ENCODE data around the gene UBE3B.
A peak's percentile ranks its signal among the peaks of the same experiment; 100 is the strongest.

The UBE3B gene

GRCh38 chr12:109475993-109476806, 1.2 kb upstream of the UBE3B start:
- peak in 1 of 2 donors; percentile 7 for DNase-seq

DNA sequence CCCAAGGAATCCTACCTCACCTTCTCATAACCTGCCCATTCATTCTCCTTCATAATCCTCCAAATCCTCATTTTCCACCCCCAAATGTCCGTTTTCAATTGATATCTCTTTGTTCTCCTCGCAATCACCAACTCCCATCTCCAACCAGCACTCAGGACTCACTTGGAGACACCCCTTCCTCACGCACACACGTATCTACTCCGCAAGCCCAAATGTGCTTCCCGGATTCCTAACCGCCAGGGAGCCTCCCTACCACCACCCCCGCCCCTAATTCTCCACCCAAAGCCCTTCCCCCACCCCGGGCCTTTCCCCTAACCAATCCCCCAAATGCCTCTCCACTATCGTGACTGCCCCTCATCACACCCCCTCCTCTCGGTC, 638 bp upstream of the UBE3B start:
- no peak for DNase-seq

DNA sequence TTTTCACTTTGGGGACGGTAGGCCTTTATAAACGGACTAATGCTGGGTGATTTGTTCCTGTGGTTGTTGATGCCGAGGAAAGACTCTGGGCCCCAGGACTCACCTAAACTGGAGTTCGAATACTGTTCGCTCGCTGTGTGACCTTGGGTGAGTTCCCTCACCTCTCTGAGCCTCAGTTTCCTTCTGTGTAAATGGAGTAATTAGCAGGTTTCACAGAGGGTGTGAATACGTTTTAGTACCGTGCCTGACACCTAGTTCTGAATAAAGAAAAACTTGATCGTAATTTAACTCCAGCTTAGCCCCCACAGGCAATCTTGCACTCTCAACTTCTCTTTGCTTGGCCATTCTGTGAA, 505 bp downstream of the UBE3B start:
- no peak for DNase-seq

- no peak for DNase-seq
Observed at GRCh38 chr12:109479761-109480160, 2.3 kb downstream of the UBE3B start.

DNA sequence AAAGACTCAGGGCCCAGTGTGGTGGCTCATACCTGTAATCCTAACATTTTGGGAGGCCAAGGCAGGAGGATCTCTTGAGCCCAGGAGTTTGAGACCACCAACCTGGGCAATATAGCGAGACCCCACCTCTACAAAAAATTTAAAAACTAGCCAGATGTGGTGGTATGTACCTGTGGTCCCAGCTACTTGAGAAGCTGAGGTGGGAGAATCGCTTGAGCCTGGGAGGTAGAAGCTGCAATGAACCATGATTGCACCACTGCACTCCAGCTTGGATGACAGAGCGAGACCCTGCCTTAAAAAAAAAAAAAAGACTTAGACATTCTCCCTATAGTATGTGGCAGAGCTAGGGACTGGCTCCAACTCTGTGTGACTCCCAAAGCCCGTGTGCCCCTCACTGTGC, 2.9 kb downstream of the UBE3B start:
- no peak for DNase-seq

DNA sequence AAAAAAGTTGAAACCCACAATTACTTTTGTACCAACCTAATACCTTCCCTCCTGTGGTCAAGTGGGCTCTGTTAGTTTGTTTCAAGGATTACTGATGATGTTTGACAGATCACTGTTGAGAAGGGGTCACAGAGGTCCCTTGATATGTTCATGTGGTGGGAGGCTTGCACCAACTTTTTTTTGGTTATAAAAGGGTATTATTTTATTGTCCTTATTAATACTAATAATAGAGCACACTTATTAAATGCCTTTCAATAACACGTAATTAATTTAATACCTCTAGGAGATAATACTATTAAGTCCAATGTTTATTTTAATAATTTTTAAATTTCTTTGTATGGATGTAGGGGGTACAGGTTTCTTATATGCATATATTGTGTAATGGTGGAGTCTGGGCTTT, 4.4 kb downstream of the UBE3B start:
- DNase-seq = no peak

- DNase-seq = no peak
Observed at GRCh38 chr12:109482491-109482890, 5.1 kb downstream of the UBE3B start.

GRCh38 chr12:109482894-109483293, 5.5 kb downstream of the UBE3B start:
- no peak for DNase-seq

DNA sequence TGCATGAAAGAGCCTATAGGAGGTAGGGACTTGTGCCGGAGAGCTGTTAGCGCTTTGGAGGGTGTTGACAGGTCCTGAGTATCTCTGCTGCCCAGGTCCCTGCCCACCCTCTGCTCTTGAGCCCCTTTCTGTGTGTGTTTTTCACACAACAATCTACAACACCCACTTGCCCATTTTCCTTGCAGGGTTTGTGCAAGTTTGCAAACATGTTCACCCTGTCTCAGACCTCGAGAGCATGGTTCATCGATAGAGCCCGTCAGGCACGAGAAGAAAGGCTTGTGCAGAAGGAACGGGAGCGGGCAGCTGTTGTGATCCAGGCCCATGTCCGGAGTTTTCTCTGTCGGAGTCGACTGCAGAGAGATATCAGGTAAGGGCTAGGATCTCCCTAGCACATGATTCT, 5.9 kb downstream of the UBE3B start:
- DNase-seq = no peak

- DNase-seq = no peak
Observed at GRCh38 chr12:109485201-109485600, 7.8 kb downstream of the UBE3B start.

- no peak for DNase-seq
Observed at GRCh38 chr12:109487181-109488050, 10.0 kb downstream of the UBE3B start.

DNA sequence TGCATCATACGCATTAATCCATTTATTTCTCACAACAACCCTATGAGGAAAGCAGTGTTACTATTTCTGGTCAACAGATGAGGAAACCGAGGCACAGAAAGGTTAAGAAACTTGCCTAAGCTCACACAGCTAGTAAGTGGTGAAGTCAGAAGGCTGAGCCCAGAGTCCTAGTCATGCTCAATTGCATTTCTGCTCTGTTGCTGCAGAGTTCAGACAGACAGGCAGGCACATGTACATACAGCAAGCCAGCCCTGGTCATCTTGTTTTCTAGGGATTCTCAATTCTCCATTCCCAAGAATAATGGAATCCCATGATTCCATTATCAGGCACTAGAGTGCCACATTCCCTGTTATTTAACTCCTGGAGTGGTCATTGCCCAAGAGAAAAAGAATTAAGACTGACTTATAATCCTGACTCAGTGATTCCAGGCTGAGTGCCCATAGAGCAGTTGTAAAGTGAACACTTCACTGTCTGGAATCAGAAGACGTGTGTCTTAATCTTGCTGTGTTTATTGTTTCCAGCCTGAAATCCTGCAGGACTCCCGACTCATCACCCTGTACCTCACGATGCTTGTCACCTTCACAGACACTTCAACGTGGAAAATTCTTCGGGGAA, 10.7 kb downstream of the UBE3B start:
- DNase-seq = no peak

DNA sequence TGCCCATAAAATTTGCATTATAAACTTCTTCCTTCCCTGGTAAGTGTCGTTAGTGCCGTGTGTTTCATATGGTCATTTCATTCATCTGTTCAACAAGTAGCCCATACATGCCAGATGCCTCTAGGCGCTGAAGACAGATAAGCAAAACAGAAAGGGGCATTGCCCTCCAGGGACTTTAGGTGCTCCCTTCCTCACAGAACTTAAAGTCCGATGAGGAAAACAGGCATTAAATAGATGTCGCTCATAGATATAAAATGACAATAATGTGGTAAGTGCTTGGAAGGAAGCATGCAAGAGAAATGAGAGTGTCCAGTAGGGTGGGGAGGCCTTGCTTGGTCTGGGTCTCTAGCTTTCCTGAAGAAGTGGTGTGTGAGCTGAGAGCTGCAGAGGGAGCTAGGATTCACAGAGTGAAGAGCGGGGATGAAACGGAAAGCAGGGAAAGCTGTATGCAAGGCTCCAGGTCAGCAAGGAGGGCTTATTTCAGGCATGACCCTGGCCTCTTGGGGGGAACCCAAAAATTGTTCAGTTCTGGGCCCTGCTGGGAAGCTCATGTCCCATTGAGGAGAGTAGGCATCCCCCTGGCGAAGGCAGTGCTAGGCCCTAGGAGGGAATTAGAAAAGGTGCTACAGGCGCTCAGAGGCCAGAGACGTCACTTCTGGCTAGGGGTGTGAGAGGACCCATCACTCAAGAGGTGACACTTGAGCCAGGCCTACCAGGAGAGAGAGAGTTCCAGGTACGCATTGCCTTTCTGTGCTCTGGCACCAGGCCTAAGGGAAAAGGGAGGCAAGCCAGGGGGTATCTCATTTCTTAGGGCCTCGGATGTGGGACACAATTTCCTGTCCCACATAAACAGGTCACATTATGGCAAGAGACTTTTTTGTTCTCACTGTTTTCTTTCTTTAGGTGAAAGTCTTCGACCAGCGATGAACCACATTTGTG, 11.9 kb downstream of the UBE3B start:
- DNase-seq = no peak

DNA sequence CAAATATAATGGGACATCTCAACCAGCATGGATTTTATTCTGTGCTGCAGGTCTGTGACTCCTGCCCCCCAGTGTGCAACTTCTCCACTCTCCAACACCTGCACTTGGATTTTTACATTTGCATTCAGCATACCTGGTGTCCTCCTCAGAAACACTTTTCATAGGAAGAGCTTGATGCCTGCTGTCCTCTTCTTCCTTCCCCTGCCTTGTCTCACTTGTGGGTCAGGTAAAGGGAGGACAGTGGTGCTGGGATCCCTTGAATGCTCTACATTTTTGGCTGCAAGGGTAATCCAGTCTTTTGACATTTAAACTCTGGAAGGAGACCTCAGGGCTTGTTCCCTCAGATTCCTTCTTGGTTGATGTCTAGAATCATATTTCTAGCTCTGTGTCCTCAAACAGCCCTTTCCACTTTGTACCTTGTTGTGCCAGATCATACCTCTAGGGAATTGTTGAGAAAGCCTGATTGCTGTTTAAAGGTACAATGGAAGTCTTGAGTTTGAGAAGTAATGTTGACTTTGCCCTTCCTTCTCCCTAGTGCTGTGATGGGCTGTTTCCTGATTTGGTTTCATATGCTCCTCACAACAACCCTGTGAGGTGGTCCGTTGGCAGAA, 12.6 kb downstream of the UBE3B start:
- no peak for DNase-seq

DNA sequence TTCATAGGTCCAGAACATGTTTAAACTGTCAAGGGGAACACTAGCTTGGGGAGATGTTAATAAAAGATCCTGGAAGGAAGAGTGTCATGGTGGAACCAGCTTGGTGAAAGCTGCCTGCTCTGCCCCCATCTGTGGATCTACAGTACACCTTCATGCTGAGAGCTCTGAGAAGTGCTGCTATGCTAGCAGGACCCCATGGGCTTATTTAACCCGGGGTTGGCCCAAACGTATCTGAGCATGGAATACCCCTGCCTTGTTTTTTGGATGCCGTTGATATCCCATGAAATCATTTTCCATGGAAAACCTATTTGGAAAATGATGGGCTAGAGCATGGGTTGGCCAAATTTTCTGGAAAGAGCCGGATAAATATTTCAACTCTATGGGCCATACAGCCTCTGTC, 14.2 kb downstream of the UBE3B start:
- DNase-seq = no peak

DNA sequence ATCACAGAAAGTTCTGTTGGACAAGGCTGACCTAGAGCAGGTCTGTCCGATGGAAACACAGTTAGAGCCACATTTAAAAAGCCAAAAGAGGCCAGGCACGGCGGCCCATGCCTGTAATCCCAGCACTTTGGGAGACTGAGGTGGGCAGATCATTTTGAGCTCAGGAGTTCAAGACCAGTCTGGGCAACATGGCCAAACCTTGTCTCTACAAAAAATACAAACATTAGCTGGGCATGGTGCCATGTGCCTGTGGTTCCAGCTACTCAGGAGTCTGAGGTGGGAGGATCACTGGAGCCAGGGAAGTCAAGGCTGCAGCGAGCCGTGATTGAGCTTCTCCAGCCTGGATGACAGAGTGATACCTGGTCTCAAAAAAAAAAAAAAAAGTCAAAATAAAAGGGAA, 14.9 kb downstream of the UBE3B start:
- no peak for DNase-seq

GRCh38 chr12:109493090-109493489, 15.7 kb downstream of the UBE3B start:
- no peak for DNase-seq

- no peak for DNase-seq
Observed at GRCh38 chr12:109493938-109494337, 16.5 kb downstream of the UBE3B start.

GRCh38 chr12:109494348-109494881, 17.0 kb downstream of the UBE3B start:
- DNase-seq = no peak

- DNase-seq = no peak
Observed at GRCh38 chr12:109495012-109495411, 17.6 kb downstream of the UBE3B start.

DNA sequence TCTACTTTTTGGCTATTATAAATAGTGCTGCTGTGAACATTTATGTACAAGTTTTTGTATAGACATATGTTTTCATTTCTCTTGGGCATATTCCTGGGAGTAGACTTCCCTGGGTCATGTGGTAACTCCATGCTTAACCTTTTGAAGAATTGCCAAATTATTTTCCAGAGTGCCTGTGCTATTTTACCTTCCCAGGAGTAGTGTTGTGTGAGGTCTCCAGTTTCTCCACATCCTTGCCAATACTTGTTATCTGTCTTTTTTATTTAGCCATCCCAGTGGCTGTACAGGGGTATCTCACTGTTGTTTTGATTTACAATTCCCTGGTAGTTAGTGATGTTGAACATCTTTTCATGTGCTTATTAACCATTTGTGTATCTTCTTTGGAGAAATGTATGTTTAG, 18.9 kb downstream of the UBE3B start:
- DNase-seq = no peak

GRCh38 chr12:109497675-109498074, 20.2 kb downstream of the UBE3B start:
- no peak for DNase-seq

Data from CD4-positive, alpha-beta T cell treated with Interferon alpha-2 for 1 hour (primary cell).